WERI-Rb-1 (cell line): Measurements from ENCODE around the gene PSAT1.

Experiments
- DNase-seq: peaks from one replicate; pipeline ENCODE4 v3.0.0-alpha.2; 2020
- H3K27ac ChIP-seq: fragments of 250-450 bp; sonication (Bioruptor Pico); 2 replicates; pipeline ENCODE4 v1.5.1; 2020; ENCODE audit warnings: mild to moderate bottlenecking, moderate library complexity
- H3K27me3 ChIP-seq: fragments of 250-450 bp; sonication (Bioruptor Pico); 2 replicates; pipeline ENCODE4 v1.5.1; 2021; ENCODE audit warnings: mild to moderate bottlenecking, low read depth, moderate library complexity; ENCODE audit not compliant: insufficient read depth, severe bottlenecking
- H3K36me3 ChIP-seq: fragments of 250-450 bp; sonication (Bioruptor Pico); 2 replicates; pipeline ENCODE4 v1.5.1; 2020; ENCODE audit warnings: mild to moderate bottlenecking, moderate library complexity
- H3K4me3 ChIP-seq: 2 replicates; pipeline ENCODE4 v1.5.1; 2011; ENCODE audit warnings: low read depth, mild to moderate bottlenecking, control low read depth, low read length
- H3K9me3 ChIP-seq: fragments of 250-450 bp; sonication (Bioruptor Pico); 2 replicates; pipeline ENCODE4 v1.5.1; 2021; ENCODE audit warnings: mild to moderate bottlenecking, moderate library complexity; ENCODE audit not compliant: severe bottlenecking
- TF ChIP-seq, protein P1 (sequence below): IDR thresholded peaks from 2 replicates; pipeline ENCODE4 v1.5.1; 2011; ENCODE audit warnings: low read depth, mild to moderate bottlenecking, control low read depth, inconsistent platforms, low read length

The PSAT1 gene

DNA sequence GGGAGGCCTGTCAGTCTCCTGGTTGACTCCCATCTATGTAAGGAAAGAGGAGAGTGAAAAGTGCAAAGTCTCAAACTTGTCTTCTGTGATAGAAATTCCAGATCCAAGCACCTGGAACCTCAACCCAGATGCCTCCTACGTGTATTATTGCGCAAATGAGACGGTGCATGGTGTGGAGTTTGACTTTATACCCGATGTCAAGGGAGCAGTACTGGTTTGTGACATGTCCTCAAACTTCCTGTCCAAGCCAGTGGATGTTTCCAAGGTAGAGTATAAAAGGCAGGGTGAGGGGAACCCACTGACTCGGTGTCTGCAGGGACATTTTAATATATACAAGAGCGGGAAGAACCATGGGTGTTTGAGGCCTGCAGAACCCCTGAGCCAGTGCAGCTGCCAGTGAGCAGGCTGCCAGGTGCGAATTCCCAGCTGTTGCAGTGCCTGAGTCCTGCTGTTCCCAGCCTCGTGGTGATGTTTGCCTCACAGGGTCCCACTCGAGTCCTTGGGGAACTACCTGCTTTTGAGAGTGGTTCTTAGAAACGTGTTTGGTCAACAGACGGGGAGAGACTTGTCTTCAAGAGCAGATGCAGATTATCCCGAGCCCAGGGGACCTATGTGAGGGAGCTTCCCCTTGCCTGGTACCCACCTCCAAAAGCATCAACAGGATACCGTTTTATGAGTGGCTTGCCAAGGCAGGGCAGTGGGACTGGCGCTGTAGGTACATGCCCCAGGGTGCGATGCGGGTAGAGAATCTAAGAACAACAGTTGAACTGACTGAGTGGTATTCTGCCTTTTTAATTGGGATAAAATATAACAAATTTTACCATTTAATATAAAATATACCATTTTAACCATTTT is 9.5 kb downstream of the PSAT1 start:
- Histone ChIP-seq H3K36me3 (no peaks in the 10 kb centered on the region), H3K9me3 (no peaks in the 10 kb centered on the region), H3K4me3 (no peak overlapping the region), H3K27me3 (no peaks in the 10 kb centered on the region), H3K27ac (no peak overlapping the region)
- TF ChIP-seq, protein P1, sequence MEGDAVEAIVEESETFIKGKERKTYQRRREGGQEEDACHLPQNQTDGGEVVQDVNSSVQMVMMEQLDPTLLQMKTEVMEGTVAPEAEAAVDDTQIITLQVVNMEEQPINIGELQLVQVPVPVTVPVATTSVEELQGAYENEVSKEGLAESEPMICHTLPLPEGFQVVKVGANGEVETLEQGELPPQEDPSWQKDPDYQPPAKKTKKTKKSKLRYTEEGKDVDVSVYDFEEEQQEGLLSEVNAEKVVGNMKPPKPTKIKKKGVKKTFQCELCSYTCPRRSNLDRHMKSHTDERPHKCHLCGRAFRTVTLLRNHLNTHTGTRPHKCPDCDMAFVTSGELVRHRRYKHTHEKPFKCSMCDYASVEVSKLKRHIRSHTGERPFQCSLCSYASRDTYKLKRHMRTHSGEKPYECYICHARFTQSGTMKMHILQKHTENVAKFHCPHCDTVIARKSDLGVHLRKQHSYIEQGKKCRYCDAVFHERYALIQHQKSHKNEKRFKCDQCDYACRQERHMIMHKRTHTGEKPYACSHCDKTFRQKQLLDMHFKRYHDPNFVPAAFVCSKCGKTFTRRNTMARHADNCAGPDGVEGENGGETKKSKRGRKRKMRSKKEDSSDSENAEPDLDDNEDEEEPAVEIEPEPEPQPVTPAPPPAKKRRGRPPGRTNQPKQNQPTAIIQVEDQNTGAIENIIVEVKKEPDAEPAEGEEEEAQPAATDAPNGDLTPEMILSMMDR: no peak
- no peak for DNase-seq

DNA sequence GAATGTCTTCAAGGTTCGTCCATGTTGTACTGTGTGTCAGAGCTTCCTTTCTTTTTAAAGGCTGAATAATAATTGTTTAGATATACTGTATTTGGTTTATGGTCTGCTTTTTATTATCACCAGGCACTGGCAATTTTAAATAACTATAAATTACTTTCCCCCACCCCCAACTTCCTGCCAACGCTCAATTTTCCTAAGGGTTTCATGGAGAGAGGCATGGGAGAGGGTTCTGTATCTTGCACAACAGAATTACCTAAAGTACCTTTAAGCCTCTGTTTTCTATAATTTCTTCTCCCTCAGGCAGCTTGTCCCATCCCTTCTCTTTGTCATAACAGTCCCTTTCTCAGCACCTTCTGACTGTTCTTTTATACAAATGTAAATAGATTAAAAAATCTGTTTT is 10.4 kb downstream of the PSAT1 start:
- TF ChIP-seq, protein P1: no peak
- Histone ChIP-seq H3K27ac (no peak overlapping the region), H3K9me3 (no peaks in the 10 kb centered on the region), H3K4me3 (no peak overlapping the region), H3K36me3 (no peaks in the 10 kb centered on the region), H3K27me3 (no peaks in the 10 kb centered on the region)
- no peak for DNase-seq

DNA sequence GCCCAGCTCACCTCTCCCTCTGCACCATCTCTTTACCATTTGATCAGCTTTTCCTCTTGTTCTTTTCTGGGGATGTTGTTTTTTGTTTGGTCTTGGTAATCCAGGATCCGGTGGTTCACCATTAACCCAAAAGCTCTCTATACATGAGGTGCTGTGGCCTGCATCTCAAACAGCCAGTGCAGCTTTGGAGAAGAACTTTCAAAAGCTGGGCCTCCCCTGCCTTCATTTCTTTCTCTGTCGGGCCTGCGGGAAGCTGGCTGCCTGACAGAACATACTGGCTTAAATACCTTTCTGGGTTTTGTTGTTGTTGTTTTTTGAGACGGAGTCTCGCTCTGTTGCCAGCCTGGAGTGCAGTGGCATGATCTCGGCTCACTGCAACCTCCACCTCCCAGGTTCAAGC is 12.1 kb downstream of the PSAT1 start:
- no peak for DNase-seq
- TF ChIP-seq, protein P1: no peak
- Histone ChIP-seq H3K27ac (no peak overlapping the region), H3K4me3 (no peak overlapping the region), H3K36me3 (no peaks in the 10 kb centered on the region), H3K9me3 (no peaks in the 10 kb centered on the region), H3K27me3 (no peaks in the 10 kb centered on the region)

DNA sequence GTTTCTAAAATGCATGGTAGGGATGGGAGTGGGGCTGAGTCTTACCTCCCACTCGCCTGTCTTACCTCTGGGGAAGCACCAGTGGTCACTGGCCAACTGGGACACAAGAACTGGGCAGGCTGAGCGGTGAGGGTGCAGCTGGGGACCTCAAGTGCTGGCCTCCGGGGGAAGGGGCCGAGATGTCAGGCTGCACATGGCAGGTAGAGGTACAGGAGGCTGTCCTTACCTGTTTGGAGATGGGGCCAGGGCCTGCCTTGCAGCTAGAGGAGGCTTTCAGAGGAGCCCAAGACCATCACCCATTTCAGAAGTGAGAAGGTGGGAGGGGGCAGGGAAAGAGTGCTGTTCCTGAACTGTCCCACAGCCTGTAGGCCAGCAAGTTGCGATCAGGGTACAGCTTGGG is 14.2 kb downstream of the PSAT1 start:
- Histone ChIP-seq H3K9me3 (no peaks in the 10 kb centered on the region), H3K27ac (no peak overlapping the region), H3K4me3 (no peak overlapping the region), H3K27me3 (no peaks in the 10 kb centered on the region), H3K36me3 (no peaks in the 10 kb centered on the region)
- TF ChIP-seq, protein P1: no peak
- no peak for DNase-seq

DNA sequence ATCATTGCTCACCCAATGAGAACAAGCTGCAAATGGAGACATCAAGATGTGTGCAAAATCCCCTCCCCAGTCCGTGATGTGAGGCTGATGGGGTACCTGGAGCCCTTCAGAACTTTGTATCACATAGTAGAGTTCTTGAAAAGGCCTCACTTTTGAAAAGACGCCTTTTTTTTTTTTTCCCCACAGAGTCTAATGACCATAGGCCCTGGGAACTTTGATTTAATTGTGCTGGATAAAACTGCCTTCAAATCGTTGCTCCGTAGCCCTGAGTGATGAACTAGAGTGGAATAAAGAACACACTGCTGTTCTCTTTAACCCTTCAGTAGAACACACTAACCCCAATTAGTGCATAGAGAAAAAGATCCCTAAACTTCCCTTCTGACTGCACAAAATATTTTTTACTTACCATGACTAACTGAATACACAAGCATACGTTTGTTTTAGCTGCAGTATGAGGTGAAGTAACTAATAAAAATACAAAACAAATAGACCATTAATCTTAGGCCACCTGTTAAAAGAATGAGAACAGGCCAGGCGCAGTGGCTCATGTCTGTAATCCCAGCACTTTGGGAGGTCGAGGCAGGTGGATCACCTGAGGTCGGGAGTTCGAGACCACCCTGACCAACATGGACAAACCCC is 15.1 kb downstream of the PSAT1 start:
- H3K27me3 ChIP-seq: no peaks in the 10 kb centered on the region
- H3K4me3 ChIP-seq: no peak overlapping the region
- TF ChIP-seq, protein P1: no peak
- no peak overlapping the region for H3K27ac ChIP-seq
- no peaks in the 10 kb centered on the region for H3K9me3 ChIP-seq
- no peaks in the 10 kb centered on the region for H3K36me3 ChIP-seq
- DNase-seq: no peak
